Measurements from ENCODE around the gene RSPH6A. TPM values are rescaled to one million over a fixed set of nuclear protein-coding genes. Genes with fewer than 3 reads are reported as not detected.

The RSPH6A gene
- total RNA-seq, 1 experiment from 2014 or later, result 0.55 TPM

DNA sequence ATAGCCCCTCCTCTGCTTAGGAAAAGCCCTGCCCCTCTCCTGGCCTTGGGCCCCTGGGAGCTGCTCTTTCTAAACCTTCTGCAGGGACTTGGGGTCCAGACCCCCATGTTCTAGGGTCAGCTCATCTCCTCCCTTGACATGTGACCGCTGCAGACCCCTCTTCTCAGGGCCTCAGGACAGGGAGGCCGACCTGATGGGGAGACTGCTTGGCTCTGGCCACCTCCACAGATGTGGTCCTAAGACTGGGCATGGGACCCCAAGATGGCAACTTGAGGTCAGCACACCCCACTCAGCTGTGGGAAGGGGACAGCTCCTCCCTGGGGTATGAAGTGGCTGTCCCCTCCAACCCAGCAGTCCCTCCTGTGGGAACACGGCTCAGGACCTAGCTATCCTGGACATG, 42.2 kb downstream of the RSPH6A start:
- Histone ChIP-seq H3K14ac (ENCODE audit: insufficient read depth, low read length) (no peak overlapping the region), H4K91ac (ENCODE audit: insufficient read length, low read depth, low read length) (no peak overlapping the region), H2BK20ac (ENCODE audit: low read depth, low read length, poor library complexity, severe bottlenecking) (no peak overlapping the region), H3K4me1 (ENCODE audit: insufficient read depth, low read length) (no peaks in the 10 kb centered on the region), H3K79me2 (ENCODE audit: insufficient read depth, low read length) (no peaks in the 10 kb centered on the region), H3K9ac (ENCODE audit: extremely low read depth, insufficient read length, low read length) (no peak overlapping the region), H3T11ph (ENCODE audit: low read length) (no peak overlapping the region), H2AFZ (ENCODE audit: low read length) (no peak overlapping the region), H3K23ac (ENCODE audit: insufficient read length, low read depth, low read length) (no peak overlapping the region), H3K56ac (ENCODE audit: insufficient read length, low read depth, low read length) (no peak overlapping the region), H2BK12ac (ENCODE audit: insufficient read length, low read depth, low read length) (no peak overlapping the region), H4K5ac (ENCODE audit: insufficient read length, low read depth, low read length) (no peak overlapping the region), H2AK5ac (ENCODE audit: insufficient read length, low read length) (no peak overlapping the region), H2BK120ac (ENCODE audit: low read depth, low read length, poor library complexity, severe bottlenecking) (no peak overlapping the region), H2BK15ac (ENCODE audit: low read depth, low read length) (no peak overlapping the region), H2BK5ac (ENCODE audit: insufficient read length, low read length) (no peak overlapping the region), H3K4me2 (ENCODE audit: insufficient read depth, insufficient read length, low read length) (no peak overlapping the region), H3K9me3 (ENCODE audit: control insufficient read depth, low read depth, low read length) (no peaks in the 10 kb centered on the region), H4K8ac (replicated peaks; ENCODE audit: insufficient read length, low read depth, low read length) (no peak overlapping the region), H3K27me3 (ENCODE audit: insufficient read depth, low read length) (no peaks in the 10 kb centered on the region), H3K4ac (ENCODE audit: low read depth, low read length) (no peak overlapping the region), H3K23me2 (ENCODE audit: insufficient read length, low read depth, low read length, poor library complexity, severe bottlenecking) (peaks cover 9% of the 10 kb centered on the region), H3K27ac (ENCODE audit: insufficient read length, low read depth, low read length) (no peak overlapping the region), H3K18ac (ENCODE audit: insufficient read length, low read depth, low read length) (no peak overlapping the region), H4K20me1 (ENCODE audit: control insufficient read depth, insufficient read depth, insufficient read length) (no peaks in the 10 kb centered on the region), H3K79me1 (ENCODE audit: insufficient read depth, low read depth, low read length, poor library complexity, severe bottlenecking) (no peaks in the 10 kb centered on the region)
- TF ChIP-seq, protein P1, sequence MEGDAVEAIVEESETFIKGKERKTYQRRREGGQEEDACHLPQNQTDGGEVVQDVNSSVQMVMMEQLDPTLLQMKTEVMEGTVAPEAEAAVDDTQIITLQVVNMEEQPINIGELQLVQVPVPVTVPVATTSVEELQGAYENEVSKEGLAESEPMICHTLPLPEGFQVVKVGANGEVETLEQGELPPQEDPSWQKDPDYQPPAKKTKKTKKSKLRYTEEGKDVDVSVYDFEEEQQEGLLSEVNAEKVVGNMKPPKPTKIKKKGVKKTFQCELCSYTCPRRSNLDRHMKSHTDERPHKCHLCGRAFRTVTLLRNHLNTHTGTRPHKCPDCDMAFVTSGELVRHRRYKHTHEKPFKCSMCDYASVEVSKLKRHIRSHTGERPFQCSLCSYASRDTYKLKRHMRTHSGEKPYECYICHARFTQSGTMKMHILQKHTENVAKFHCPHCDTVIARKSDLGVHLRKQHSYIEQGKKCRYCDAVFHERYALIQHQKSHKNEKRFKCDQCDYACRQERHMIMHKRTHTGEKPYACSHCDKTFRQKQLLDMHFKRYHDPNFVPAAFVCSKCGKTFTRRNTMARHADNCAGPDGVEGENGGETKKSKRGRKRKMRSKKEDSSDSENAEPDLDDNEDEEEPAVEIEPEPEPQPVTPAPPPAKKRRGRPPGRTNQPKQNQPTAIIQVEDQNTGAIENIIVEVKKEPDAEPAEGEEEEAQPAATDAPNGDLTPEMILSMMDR (conservative IDR thresholded peaks at IDR 0.05), result no peak
- Mint-ChIP-seq H3K27me3 (ENCODE audit: low read depth) (peaks cover 3% of the 10 kb centered on the region), H3K36me3 (ENCODE audit: insufficient read depth in 1 of 3, low read depth in 3 of 3) (peaks cover 13 to 41% (median 31%) of the 10 kb centered on the region in 3 experiments), H3K4me3 (peak overlapping the region in 1 of 2 experiments; percentile 42; a peak in 2 of 5 replicates), H3K27ac (no peak overlapping the region), H3K9me3 (no peaks in the 10 kb centered on the region; a peak in 1 of 5 replicates), H3K4me1 (peaks cover 7 to 13% of the 10 kb centered on the region in 2 experiments)
- WGBS (ENCODE audit: extremely low coverage, insufficient read length, low lambda C conversion rate), result no CpG with 5 or more reads among the region's 3 CpGs
- no peak for DNase-seq

Data from H9 (cell line).